PFSK-1 (cell line): ENCODE results near the gene IGDCC3.
A peak's percentile ranks its signal among the peaks of the same experiment; 100 is the strongest.

ENCODE experiments used
- FOXP2 ChIP-seq: optimal IDR thresholded peaks from 2 replicates; pipeline ENCODE3; 2011; ENCODE audit warnings: borderline replicate concordance, control low read depth, inconsistent platforms; ENCODE audit not compliant: insufficient read depth; ENCODE audit errors: extremely low read length, extremely low read depth
- POLR2AphosphoS5 ChIP-seq: IDR thresholded peaks from 2 replicates; pipeline ENCODE4 v1.6.1; 2012; ENCODE audit warnings: low read depth, mild to moderate bottlenecking, control low read depth, low read length, moderate library complexity
- REST ChIP-seq, 2 experiments: IDR thresholded peaks; 2 replicates each; pipeline versions ENCODE4 v1.6.1 to v1.8.0; 2011 to 2012; ENCODE audit warnings: low read depth in 2 of 2, low read length in 2 of 2, control low read depth in 1 of 2, inconsistent platforms in 1 of 2, mild to moderate bottlenecking in 1 of 2, moderate library complexity in 1 of 2; ENCODE audit not compliant: insufficient read depth in 1 of 2
- SIN3A ChIP-seq: IDR thresholded peaks from 2 replicates; pipeline ENCODE4 v1.6.1; 2012; ENCODE audit warnings: mild to moderate bottlenecking, low read length, moderate library complexity, borderline replicate concordance; ENCODE audit not compliant: insufficient read depth
- TAF1 ChIP-seq: IDR thresholded peaks from 2 replicates; pipeline ENCODE4 v1.6.1; 2012; ENCODE audit warnings: low read length, control low read depth, borderline replicate concordance; ENCODE audit not compliant: insufficient read depth

The IGDCC3 gene

GRCh38 chr15:65305776-65306175, 72.0 kb downstream of the IGDCC3 start:
- TF ChIP-seq TAF1 (no peak), SIN3A (no peak), FOXP2 (no peak), REST (IDR thresholded peaks at IDR 0.05; ENCODE audit: insufficient read depth in 1 of 2, low read depth in 2 of 2, low read length in 2 of 2) (no peak), POLR2AphosphoS5 (no peak)

GRCh38 chr15:65305150-65305758, 72.5 kb downstream of the IGDCC3 start:
- TF ChIP-seq SIN3A (no peak), REST (IDR thresholded peaks at IDR 0.05; ENCODE audit: insufficient read depth in 1 of 2, low read depth in 2 of 2, low read length in 2 of 2) (no peak)

GRCh38 chr15:65304381-65305149, 73.2 kb downstream of the IGDCC3 start, which contains the start of gene RNU5B-1:
Gene RNU5B-1, plus strand, starts transcription at chr15:65304677.
- peak; percentile 100 for TF ChIP-seq POLR2AphosphoS5
- TF ChIP-seq REST (IDR thresholded peaks at IDR 0.05; ENCODE audit: insufficient read depth in 1 of 2, low read depth in 2 of 2, low read length in 2 of 2), result 0 out of 4 replicates have a peak, but pooled peaks of 1 of the 2 experiments have one; percentile 19
- peak; percentile 99 for TF ChIP-seq SIN3A
- TF ChIP-seq TAF1, result peak; percentile 66; the same call in 1 of the 2 replicates
- no peak for TF ChIP-seq FOXP2

DNA sequence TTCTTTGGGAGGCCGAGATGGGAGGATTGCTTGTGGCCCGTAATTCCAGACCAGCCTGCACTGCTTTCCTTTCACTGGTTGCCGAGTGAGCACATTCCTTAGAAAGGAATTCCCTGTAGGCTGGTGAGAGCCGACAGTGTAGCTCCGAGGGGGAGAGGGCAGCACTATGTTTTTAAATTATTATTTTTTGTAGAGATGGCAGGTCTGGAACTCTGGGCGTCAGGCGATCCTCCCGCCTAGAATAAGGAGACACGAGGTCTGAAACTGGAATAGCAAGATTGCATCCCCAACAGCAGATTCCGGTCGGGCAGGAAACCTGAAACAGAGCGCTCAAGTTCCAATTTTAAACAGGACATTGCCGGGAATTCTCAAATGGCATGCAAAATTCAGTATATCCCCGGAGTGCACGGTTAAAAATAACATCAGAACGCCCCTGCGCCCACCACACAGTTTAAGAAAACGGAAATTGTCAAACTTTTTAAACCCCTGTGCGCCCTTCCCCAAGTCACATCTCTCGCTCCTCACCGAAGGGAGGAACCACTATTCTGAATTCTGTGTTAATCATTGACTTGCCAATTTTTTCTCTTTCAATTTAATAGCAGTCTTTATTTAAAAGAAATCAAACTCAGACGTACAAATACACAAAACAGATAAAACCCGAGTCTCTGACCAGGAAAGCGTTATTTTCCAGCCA, 74.0 kb downstream of the IGDCC3 start:
- TF ChIP-seq TAF1 (no peak), SIN3A (no peak), REST (IDR thresholded peaks at IDR 0.05; ENCODE audit: insufficient read depth in 1 of 2, low read depth in 2 of 2, low read length in 2 of 2) (0 out of 4 replicates have a peak, but pooled peaks of 1 of the 2 experiments have one; percentile 18), FOXP2 (no peak), POLR2AphosphoS5 (peak; percentile 57; the same call in 1 of the 2 replicates)
